Dermis microvascular lymphatic vessel endothelial cell (primary cell): ENCODE data around the gene TRIM50. TPM values are rescaled to one million over a fixed set of nuclear protein-coding genes. Genes with fewer than 3 reads are reported as not detected.

Source experiments
- total RNA-seq: library from RNA; depleted of rRNA; stranded (reverse); fragments of >200 nt; gene quantifications from 2 replicates; pipeline ENCODE4 v1.2.1, GENCODE V29; 2014

TRIM50 gene
- total RNA-seq, 1 donor from 2014 or later: not detected

Other genes starting within 250 kb of the TRIM50 start
- not detected in 2 replicates for gene SPDYE9, start 242.0 kb downstream of the TRIM50 start, total RNA-seq
- gene NSUN5, start 19.3 kb downstream of the TRIM50 start, total RNA-seq: 1.1 and 1.7 TPM in 2 replicates
- not detected in 2 replicates for gene FKBP6, start 79 bp upstream of the TRIM50 start, total RNA-seq
- gene FZD9, start 105.7 kb upstream of the TRIM50 start, total RNA-seq: 4.4 and 11.0 TPM in 2 replicates
- 37.2 and 37.3 TPM in 2 replicates for gene BAZ1B, start 194.2 kb upstream of the TRIM50 start, total RNA-seq
- gene BCL7B, start 229.6 kb upstream of the TRIM50 start, total RNA-seq: 21.3 and 24.9 TPM in 2 replicates